Endothelial cell of umbilical vein (primary cell): Measurements from ENCODE around the gene LCN12.

ENCODE experiments used
- EZH2 ChIP-seq: IDR thresholded peaks from 2 replicates; pipeline ENCODE4 v1.6.1; 2012; ENCODE audit warnings: borderline replicate concordance, low read depth, mild to moderate bottlenecking, moderate library complexity, low read length, inconsistent platforms; ENCODE audit not compliant: severe bottlenecking
- FOS ChIP-seq: IDR thresholded peaks from 2 replicates; pipeline ENCODE4 v1.6.1; 2011; ENCODE audit warnings: mild to moderate bottlenecking, low read length, moderate library complexity, borderline replicate concordance; ENCODE audit not compliant: insufficient read depth
- POLR2A ChIP-seq: IDR thresholded peaks from 2 replicates; pipeline ENCODE4 v1.6.1; 2012; ENCODE audit warnings: low read depth, mild to moderate bottlenecking, control low read depth, low read length
- POLR2AphosphoS5 ChIP-seq: IDR thresholded peaks from 2 replicates; pipeline ENCODE4 v1.6.1; 2012; ENCODE audit warnings: low read depth, mild to moderate bottlenecking, control low read depth, low read length, moderate library complexity; ENCODE audit not compliant: insufficient read depth
- TF ChIP-seq, protein P1 (sequence below), 2 donors: IDR thresholded peaks; 1 replicate in 1 of 2; 2 replicates in 1 of 2; pipeline ENCODE4 v1.5.1; 2011; ENCODE audit warnings: low read length in 2 of 2, mild to moderate bottlenecking in 2 of 2, moderate library complexity in 2 of 2, control low read depth in 1 of 2, inconsistent platforms in 1 of 2, low read depth in 1 of 2; ENCODE audit not compliant: insufficient read depth in 1 of 2; ENCODE audit errors: extremely low read depth in 1 of 2

DNA sequence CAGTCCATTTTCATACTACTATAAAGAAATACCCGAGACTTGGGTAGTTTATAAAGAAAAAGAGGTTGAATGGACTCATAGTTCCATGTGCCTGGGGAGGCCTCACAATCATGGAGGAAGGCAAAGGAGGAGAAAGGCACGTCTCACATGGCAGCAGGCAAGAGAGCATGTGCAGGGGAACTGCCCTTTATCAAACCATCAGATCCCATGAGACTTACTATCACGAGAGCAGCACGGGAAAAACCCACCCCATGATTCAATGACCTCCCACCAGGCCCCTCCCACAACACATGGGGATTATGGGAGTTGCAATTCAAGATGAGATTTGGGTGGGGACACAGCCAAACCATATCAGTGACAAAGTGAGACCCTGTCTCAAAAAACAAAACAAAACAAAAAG lies 45.8 kb upstream of the LCN12 start:
- TF ChIP-seq POLR2A = no peak
- TF ChIP-seq, protein P1, sequence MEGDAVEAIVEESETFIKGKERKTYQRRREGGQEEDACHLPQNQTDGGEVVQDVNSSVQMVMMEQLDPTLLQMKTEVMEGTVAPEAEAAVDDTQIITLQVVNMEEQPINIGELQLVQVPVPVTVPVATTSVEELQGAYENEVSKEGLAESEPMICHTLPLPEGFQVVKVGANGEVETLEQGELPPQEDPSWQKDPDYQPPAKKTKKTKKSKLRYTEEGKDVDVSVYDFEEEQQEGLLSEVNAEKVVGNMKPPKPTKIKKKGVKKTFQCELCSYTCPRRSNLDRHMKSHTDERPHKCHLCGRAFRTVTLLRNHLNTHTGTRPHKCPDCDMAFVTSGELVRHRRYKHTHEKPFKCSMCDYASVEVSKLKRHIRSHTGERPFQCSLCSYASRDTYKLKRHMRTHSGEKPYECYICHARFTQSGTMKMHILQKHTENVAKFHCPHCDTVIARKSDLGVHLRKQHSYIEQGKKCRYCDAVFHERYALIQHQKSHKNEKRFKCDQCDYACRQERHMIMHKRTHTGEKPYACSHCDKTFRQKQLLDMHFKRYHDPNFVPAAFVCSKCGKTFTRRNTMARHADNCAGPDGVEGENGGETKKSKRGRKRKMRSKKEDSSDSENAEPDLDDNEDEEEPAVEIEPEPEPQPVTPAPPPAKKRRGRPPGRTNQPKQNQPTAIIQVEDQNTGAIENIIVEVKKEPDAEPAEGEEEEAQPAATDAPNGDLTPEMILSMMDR (IDR thresholded peaks at IDR 0.05; ENCODE audit: extremely low read depth in 1 of 2, insufficient read depth in 1 of 2, low read depth in 1 of 2, low read length in 2 of 2) = no peak
- TF ChIP-seq POLR2AphosphoS5 = no peak
- TF ChIP-seq EZH2 = no peak
- no peak for TF ChIP-seq FOS
